ENCODE results near the gene SLC3A2.

DNA sequence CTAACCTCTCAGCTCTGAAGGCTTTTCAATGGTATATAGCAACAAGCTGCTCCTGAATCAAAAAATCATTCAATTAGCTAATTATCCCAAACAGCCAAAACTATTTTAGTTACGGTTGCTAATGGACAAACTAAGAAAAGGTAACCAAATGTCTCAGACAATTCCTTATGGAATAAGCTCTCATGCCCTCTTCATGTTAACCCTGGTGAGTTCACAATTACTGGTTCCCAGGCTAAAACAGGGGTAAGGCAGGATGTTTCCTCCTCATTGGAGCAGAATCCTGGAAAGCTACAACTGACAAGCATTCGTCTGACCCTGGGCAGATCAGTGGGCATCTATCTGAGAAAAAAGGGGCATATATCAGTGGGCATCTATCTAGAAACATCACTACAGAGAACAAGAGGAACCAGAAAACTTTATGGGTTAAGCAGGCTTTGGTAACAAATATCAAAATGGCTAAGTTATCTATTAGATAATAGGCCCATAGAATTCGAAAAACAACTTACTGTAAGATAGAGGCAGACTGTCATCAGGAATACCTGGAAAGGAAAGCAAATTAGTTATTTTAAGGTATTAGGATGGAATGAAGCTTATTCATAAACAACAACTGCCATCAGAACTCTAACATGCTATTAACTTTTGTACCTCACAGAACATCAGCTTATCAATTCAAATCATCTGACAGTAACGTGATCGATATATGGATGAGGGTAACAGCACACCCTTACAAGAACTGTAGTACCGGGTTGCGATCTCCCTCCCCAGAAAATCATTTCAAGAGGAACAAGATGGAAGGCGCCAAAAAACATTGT lies 26.5 kb upstream of the SLC3A2 start:
- TF ChIP-seq, protein P1, sequence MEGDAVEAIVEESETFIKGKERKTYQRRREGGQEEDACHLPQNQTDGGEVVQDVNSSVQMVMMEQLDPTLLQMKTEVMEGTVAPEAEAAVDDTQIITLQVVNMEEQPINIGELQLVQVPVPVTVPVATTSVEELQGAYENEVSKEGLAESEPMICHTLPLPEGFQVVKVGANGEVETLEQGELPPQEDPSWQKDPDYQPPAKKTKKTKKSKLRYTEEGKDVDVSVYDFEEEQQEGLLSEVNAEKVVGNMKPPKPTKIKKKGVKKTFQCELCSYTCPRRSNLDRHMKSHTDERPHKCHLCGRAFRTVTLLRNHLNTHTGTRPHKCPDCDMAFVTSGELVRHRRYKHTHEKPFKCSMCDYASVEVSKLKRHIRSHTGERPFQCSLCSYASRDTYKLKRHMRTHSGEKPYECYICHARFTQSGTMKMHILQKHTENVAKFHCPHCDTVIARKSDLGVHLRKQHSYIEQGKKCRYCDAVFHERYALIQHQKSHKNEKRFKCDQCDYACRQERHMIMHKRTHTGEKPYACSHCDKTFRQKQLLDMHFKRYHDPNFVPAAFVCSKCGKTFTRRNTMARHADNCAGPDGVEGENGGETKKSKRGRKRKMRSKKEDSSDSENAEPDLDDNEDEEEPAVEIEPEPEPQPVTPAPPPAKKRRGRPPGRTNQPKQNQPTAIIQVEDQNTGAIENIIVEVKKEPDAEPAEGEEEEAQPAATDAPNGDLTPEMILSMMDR (IDR thresholded peaks at IDR 0.05; ENCODE audit: poor library complexity): no peak
- TF ChIP-seq EZH2 (IDR thresholded peaks at IDR 0.05; ENCODE audit: borderline replicate concordance) (no peak), EZH2phosphoT487 (IDR thresholded peaks at IDR 0.05; ENCODE audit: low read depth, severe bottlenecking, unreplicated experiment) (no peak)
